Neuronal stem cell (in vitro differentiated cells): ENCODE results near the gene HVCN1.
"Not testable (repeated sequence)": the region's sequence is repeated elsewhere in the genome, so short reads cannot be mapped to it uniquely, and the experiment has no call there.

Experiments used
- DNase-seq: peaks from one replicate; pipeline ENCODE4 v3.0.0-alpha.2; 2013; ENCODE audit warnings: low spot score
- H2AFZ ChIP-seq: one replicate; pipeline ENCODE4 v1.6.1; 2013; ENCODE audit warnings: mild to moderate bottlenecking, low read length, inconsistent platforms
- H2AK5ac ChIP-seq: 2 replicates; pipeline ENCODE4 v1.6.1; 2013; ENCODE audit warnings: low read depth, mild to moderate bottlenecking, inconsistent platforms, low read length, moderate library complexity, mixed read lengths
- H2BK120ac ChIP-seq: 2 replicates; pipeline ENCODE4 v1.6.1; 2013; ENCODE audit warnings: low read depth, mild to moderate bottlenecking, inconsistent platforms, low read length, moderate library complexity, mixed read lengths
- H2BK12ac ChIP-seq: one replicate; pipeline ENCODE4 v1.6.1; 2013; ENCODE audit warnings: low read length, inconsistent platforms
- H2BK15ac ChIP-seq: 2 replicates; pipeline ENCODE4 v1.6.1; 2013; ENCODE audit warnings: mild to moderate bottlenecking, low read length, inconsistent platforms, mixed read lengths
- H2BK5ac ChIP-seq: one replicate; pipeline ENCODE4 v1.6.1; 2013; ENCODE audit warnings: inconsistent platforms, mild to moderate bottlenecking, low read length, moderate library complexity
- H3K14ac ChIP-seq: one replicate; pipeline ENCODE4 v1.6.1; 2013; ENCODE audit warnings: low read length, inconsistent platforms
- H3K18ac ChIP-seq: 2 replicates; pipeline ENCODE4 v1.6.1; 2013; ENCODE audit warnings: low read length, inconsistent platforms
- H3K23ac ChIP-seq: 2 replicates; pipeline ENCODE4 v1.6.1; 2013; ENCODE audit warnings: low read depth, mild to moderate bottlenecking, mixed read lengths, low read length, inconsistent platforms; ENCODE audit not compliant: poor library complexity
- H3K27ac ChIP-seq: replicated peaks from 3 replicates; pipeline ENCODE4 v1.5.1; 2013; ENCODE audit warnings: low read length, inconsistent platforms
- H3K27me3 ChIP-seq, 3 experiments: 2 replicates each; pipeline ENCODE4 v1.6.1; 2013; ENCODE audit warnings: low read length in 3 of 3, mild to moderate bottlenecking in 2 of 3, inconsistent platforms in 1 of 3, low read depth in 1 of 3, mixed read lengths in 1 of 3, moderate library complexity in 1 of 3; ENCODE audit not compliant: control insufficient read depth in 3 of 3, insufficient read depth in 3 of 3
- H3K36me3 ChIP-seq, 2 donors: replicated peaks in 1 of 2; 2 replicates each; pipeline ENCODE4 v1.6.1; 2013; ENCODE audit warnings: low read length in 2 of 2; ENCODE audit not compliant: control insufficient read depth in 2 of 2, insufficient read depth in 2 of 2
- H3K4ac ChIP-seq: 2 replicates; pipeline ENCODE4 v1.6.1; 2013; ENCODE audit warnings: inconsistent platforms, mild to moderate bottlenecking, low read length, moderate library complexity
- H3K4me1 ChIP-seq, 2 donors: 1 replicate in 1 of 2; 2 replicates in 1 of 2; pipeline ENCODE4 v1.6.1; 2013; ENCODE audit warnings: low read length in 2 of 2, low read depth in 1 of 2; ENCODE audit not compliant: control insufficient read depth in 2 of 2, insufficient read depth in 1 of 2
- H3K4me2 ChIP-seq: one replicate; pipeline ENCODE4 v1.6.1; 2013; ENCODE audit warnings: mild to moderate bottlenecking, low read length, inconsistent platforms; ENCODE audit not compliant: insufficient read depth, poor library complexity, severe bottlenecking
- H3K4me3 ChIP-seq, 2 donors: 2 replicates each; pipeline ENCODE4 v1.5.1; 2013; ENCODE audit warnings: low read length in 2 of 2, mild to moderate bottlenecking in 2 of 2, inconsistent platforms in 1 of 2, moderate library complexity in 1 of 2
- H3K79me1 ChIP-seq: one replicate; pipeline ENCODE4 v1.6.1; 2013; ENCODE audit warnings: low read depth, mild to moderate bottlenecking, inconsistent platforms, low read length, moderate library complexity
- H3K9ac ChIP-seq: one replicate; pipeline ENCODE4 v1.6.1; 2013; ENCODE audit warnings: mild to moderate bottlenecking, low read depth, low read length, inconsistent platforms; ENCODE audit not compliant: poor library complexity
- H3K9me3 ChIP-seq, 2 donors: replicated peaks in 1 of 2; 2 replicates each; pipeline versions ENCODE3 to v1.6.1; 2013; ENCODE audit warnings: low read length in 2 of 2, mild to moderate bottlenecking in 2 of 2, inconsistent platforms in 1 of 2, low read depth in 1 of 2, mixed read lengths in 1 of 2, moderate library complexity in 1 of 2; ENCODE audit not compliant: control insufficient read depth in 2 of 2, insufficient read depth in 1 of 2
- H4K8ac ChIP-seq: one replicate; pipeline ENCODE4 v1.6.1; 2013; ENCODE audit warnings: low read depth, mild to moderate bottlenecking, inconsistent platforms, low read length, moderate library complexity
- H4K91ac ChIP-seq: one replicate; pipeline ENCODE4 v1.6.1; 2013; ENCODE audit warnings: low read length, low read depth, mild to moderate bottlenecking, inconsistent platforms; ENCODE audit not compliant: poor library complexity
- WGBS, 2 donors: extraction: QIAGEN DNeasy Blood & Tissue Kit; methylation state at CpG; one replicate each; pipeline ENCODE4 v1.1.7; 2013; ENCODE audit warnings: missing lambda C conversion rate in 2 of 2, mixed read lengths in 1 of 2; ENCODE audit not compliant: insufficient read length in 2 of 2, insufficient replicate concordance in 1 of 2; ENCODE audit errors: extremely low coverage in 2 of 2; 5-methylcytosine and 5-hydroxymethylcytosine counted together

HVCN1 gene

GRCh38 chr12:110726708-110727369 lies 37.9 kb upstream of the HVCN1 start:
- H3K27me3 ChIP-seq: no peaks in the 10 kb centered on the region
- no peak overlapping the region for H3K27ac ChIP-seq
- peaks cover 10% of the 10 kb centered on the region for H3K79me1 ChIP-seq
- no peak overlapping the region for H3K14ac ChIP-seq
- H2AFZ ChIP-seq: no peak overlapping the region
- no peak overlapping the region for H2BK15ac ChIP-seq
- no peak overlapping the region for H2BK12ac ChIP-seq
- no peak for DNase-seq
- H3K9me3 ChIP-seq: peaks cover 0 to 3% of the 10 kb centered on the region in 2 donors
- H3K9ac ChIP-seq: no peak overlapping the region
- no CpG with 5 or more reads among the region's 9 CpGs for WGBS, 2 donors
- H4K91ac ChIP-seq: no peak overlapping the region
- H3K4ac ChIP-seq: no peak overlapping the region
- H2BK5ac ChIP-seq: no peak overlapping the region
- H3K18ac ChIP-seq: no peak overlapping the region
- no peaks in the 10 kb centered on the region for H3K4me1 ChIP-seq
- H2AK5ac ChIP-seq: no peak overlapping the region
- H2BK120ac ChIP-seq: no peak overlapping the region
- no peak overlapping the region for H4K8ac ChIP-seq
- H3K4me2 ChIP-seq: no peak overlapping the region
- no peak overlapping the region for H3K4me3 ChIP-seq
- no peak overlapping the region for H3K23ac ChIP-seq
- peaks cover 45 to 97% of the 10 kb centered on the region in 2 donors for H3K36me3 ChIP-seq

- Histone ChIP-seq H3K9me3 (peaks cover 0 to 3% of the 10 kb centered on the region in 2 donors), H3K4me1 (no peaks in the 10 kb centered on the region), H2BK12ac (no peak overlapping the region), H3K27ac (no peak overlapping the region), H4K8ac (no peak overlapping the region), H3K79me1 (peaks cover 10% of the 10 kb centered on the region), H3K4me2 (no peak overlapping the region), H3K27me3 (no peaks in the 10 kb centered on the region), H2AFZ (no peak overlapping the region), H2BK15ac (no peak overlapping the region), H3K36me3 (peaks cover 42 to 97% of the 10 kb centered on the region in 2 donors), H3K4ac (no peak overlapping the region), H2BK5ac (no peak overlapping the region), H3K18ac (no peak overlapping the region), H2BK120ac (no peak overlapping the region), H3K14ac (no peak overlapping the region), H3K9ac (no peak overlapping the region), H4K91ac (no peak overlapping the region), H3K4me3 (no peak overlapping the region), H2AK5ac (no peak overlapping the region), H3K23ac (no peak overlapping the region)
- WGBS, 2 donors: no CpG with 5 or more reads among the region's 4 CpGs
- DNase-seq: no peak
Measured at GRCh38 chr12:110726028-110726427, 37.1 kb upstream of the HVCN1 start.

- Histone ChIP-seq H4K91ac (no peak overlapping the region), H3K27me3 (no peaks in the 10 kb centered on the region), H3K14ac (no peak overlapping the region), H3K4me1 (no peaks in the 10 kb centered on the region), H3K79me1 (peaks cover 10% of the 10 kb centered on the region), H2BK5ac (no peak overlapping the region), H2BK12ac (no peak overlapping the region), H3K36me3 (peaks cover 40 to 97% of the 10 kb centered on the region in 2 donors), H4K8ac (no peak overlapping the region), H3K23ac (no peak overlapping the region), H3K4ac (no peak overlapping the region), H2AK5ac (no peak overlapping the region), H3K4me3 (peak overlapping the region in 1 of 2 donors; percentile 60), H2BK15ac (no peak overlapping the region), H3K4me2 (no peak overlapping the region), H2AFZ (no peak overlapping the region), H3K9me3 (peaks cover 0 to 3% of the 10 kb centered on the region in 2 donors), H3K27ac (no peak overlapping the region), H2BK120ac (no peak overlapping the region), H3K9ac (no peak overlapping the region), H3K18ac (no peak overlapping the region)
- no CpG with 5 or more reads among the region's 4 CpGs for WGBS, 2 donors
- no peak for DNase-seq
Measured at GRCh38 chr12:110725267-110725666, 36.4 kb upstream of the HVCN1 start.

GRCh38 chr12:110722892-110723291 lies 34.0 kb upstream of the HVCN1 start:
- H3K18ac ChIP-seq, H2BK120ac ChIP-seq, H2BK5ac ChIP-seq, H2BK12ac ChIP-seq, H4K91ac ChIP-seq, H3K4ac ChIP-seq, H3K4me2 ChIP-seq, H3K9ac ChIP-seq, H3K27ac ChIP-seq, H3K23ac ChIP-seq, H3K4me1 ChIP-seq, H2AK5ac ChIP-seq, H3K14ac ChIP-seq, H3K27me3 ChIP-seq, H4K8ac ChIP-seq, H2AFZ ChIP-seq, H2BK15ac ChIP-seq, H3K9me3 ChIP-seq, DNase-seq, H3K4me3 ChIP-seq: not testable (repeated sequence)
- no CpG with 5 or more reads among the region's 3 CpGs for WGBS, 2 donors
- Histone ChIP-seq H3K79me1 (peaks cover 10% of the 10 kb centered on the region), H3K36me3 (peaks cover 35 to 98% of the 10 kb centered on the region in 2 donors)
